Measurements from ENCODE around the gene UBTFL1. TPM values are rescaled to one million over a fixed set of nuclear protein-coding genes. Genes with fewer than 3 reads are reported as not detected.

Gene UBTFL1
- total and polyA plus RNA-seq, 2 experiments from 2014 or later = not detected

DNA sequence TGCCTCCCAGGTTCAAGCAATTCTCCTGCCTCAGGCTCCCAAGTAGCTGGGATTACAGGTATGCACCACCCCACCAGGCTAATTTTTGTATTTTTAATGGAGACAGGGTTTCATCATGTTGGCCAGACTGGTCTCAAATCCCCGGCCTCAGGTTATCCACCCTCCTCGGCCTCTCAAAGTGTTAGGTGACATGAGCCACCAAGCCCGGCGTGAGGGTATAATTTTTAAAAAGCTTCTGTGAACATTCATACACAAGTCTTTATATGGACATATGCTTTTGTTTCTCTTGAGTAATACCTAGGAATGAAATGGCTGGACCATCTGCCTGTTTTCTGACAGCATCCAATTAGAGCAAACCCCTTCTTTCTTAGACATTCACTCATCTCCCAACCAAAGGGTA, 34.4 kb downstream of the UBTFL1 start (continued):
- TF ChIP-seq, protein P1, sequence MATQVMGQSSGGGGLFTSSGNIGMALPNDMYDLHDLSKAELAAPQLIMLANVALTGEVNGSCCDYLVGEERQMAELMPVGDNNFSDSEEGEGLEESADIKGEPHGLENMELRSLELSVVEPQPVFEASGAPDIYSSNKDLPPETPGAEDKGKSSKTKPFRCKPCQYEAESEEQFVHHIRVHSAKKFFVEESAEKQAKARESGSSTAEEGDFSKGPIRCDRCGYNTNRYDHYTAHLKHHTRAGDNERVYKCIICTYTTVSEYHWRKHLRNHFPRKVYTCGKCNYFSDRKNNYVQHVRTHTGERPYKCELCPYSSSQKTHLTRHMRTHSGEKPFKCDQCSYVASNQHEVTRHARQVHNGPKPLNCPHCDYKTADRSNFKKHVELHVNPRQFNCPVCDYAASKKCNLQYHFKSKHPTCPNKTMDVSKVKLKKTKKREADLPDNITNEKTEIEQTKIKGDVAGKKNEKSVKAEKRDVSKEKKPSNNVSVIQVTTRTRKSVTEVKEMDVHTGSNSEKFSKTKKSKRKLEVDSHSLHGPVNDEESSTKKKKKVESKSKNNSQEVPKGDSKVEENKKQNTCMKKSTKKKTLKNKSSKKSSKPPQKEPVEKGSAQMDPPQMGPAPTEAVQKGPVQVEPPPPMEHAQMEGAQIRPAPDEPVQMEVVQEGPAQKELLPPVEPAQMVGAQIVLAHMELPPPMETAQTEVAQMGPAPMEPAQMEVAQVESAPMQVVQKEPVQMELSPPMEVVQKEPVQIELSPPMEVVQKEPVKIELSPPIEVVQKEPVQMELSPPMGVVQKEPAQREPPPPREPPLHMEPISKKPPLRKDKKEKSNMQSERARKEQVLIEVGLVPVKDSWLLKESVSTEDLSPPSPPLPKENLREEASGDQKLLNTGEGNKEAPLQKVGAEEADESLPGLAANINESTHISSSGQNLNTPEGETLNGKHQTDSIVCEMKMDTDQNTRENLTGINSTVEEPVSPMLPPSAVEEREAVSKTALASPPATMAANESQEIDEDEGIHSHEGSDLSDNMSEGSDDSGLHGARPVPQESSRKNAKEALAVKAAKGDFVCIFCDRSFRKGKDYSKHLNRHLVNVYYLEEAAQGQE (IDR thresholded peaks at IDR 0.05; ENCODE audit: unreplicated experiment) = no peak

DNA sequence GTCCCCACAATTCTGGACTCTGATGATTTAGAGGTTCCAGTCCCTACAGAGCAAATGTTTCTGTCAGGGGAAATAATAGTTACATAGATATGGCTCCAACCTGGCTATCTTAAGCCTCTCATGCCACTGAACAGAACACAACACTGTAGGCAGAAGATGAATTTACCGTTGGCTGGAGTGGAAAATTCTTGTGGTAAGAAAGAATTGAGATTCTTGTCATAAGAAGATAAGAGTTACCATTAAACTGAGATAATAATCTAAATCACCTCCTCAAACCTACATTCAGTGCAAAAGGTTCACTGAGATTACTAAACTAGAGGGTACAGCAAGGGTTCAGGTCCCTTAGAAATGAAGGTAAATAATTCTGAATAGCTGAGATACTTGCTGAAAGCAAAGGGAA, 38.6 kb downstream of the UBTFL1 start:
- DNase-seq (ENCODE audit: low spot score) (no peak), ATAC-seq (no peak)
- H3K4me2 ChIP-seq = no peak overlapping the region
- H3K9me2 ChIP-seq (ENCODE audit: insufficient read depth) = no peaks in the 10 kb centered on the region
- H3K36me3 ChIP-seq (ENCODE audit: insufficient read depth) = no peaks in the 10 kb centered on the region
- H3F3A ChIP-seq (replicated peaks; ENCODE audit: low read depth) = no peaks in the 10 kb centered on the region
- Mint-ChIP-seq H3K27ac (no peak overlapping the region), H3K36me3 (ENCODE audit: low read depth) (no peaks in the 10 kb centered on the region), H3K9me3 (no peaks in the 10 kb centered on the region), H3K4me1 (no peaks in the 10 kb centered on the region; the same call in 2 of the 3 replicates), H3K4me3 (no peak overlapping the region), H3K27me3 (ENCODE audit: insufficient read depth, low read depth, poor library complexity) (peaks cover 2% of the 10 kb centered on the region)
- no peak overlapping the region for H3K4me3 ChIP-seq
- H3K27me3 ChIP-seq (ENCODE audit: insufficient read depth) = no peaks in the 10 kb centered on the region
- H3K27ac ChIP-seq (ENCODE audit: low read depth) = no peak overlapping the region
- H3K4me1 ChIP-seq (ENCODE audit: insufficient read depth) = no peaks in the 10 kb centered on the region
- no peaks in the 10 kb centered on the region for H4K20me1 ChIP-seq (replicated peaks; ENCODE audit: insufficient read depth)
- H2AFZ ChIP-seq = no peak overlapping the region
- H3K79me2 ChIP-seq (replicated peaks; ENCODE audit: insufficient read depth) = no peaks in the 10 kb centered on the region
- TF ChIP-seq EZH2 (IDR thresholded peaks at IDR 0.05; ENCODE audit: low read depth, unreplicated experiment) (no peak), CREB1 (CRISPR knock-in tag; IDR thresholded peaks at IDR 0.05; ENCODE audit: low read depth) (no peak), POLR2AphosphoS5 (IDR thresholded peaks at IDR 0.05; ENCODE audit: low read depth) (no peak), STAT1 (IDR thresholded peaks at IDR 0.05; ENCODE audit: unreplicated experiment) (no peak), JUNB (IDR thresholded peaks at IDR 0.05; ENCODE audit: unreplicated experiment) (no peak), ZNF331 (CRISPR knock-in tag; IDR thresholded peaks at IDR 0.05; ENCODE audit: low read depth) (no peak)
- TF ChIP-seq, protein P2, sequence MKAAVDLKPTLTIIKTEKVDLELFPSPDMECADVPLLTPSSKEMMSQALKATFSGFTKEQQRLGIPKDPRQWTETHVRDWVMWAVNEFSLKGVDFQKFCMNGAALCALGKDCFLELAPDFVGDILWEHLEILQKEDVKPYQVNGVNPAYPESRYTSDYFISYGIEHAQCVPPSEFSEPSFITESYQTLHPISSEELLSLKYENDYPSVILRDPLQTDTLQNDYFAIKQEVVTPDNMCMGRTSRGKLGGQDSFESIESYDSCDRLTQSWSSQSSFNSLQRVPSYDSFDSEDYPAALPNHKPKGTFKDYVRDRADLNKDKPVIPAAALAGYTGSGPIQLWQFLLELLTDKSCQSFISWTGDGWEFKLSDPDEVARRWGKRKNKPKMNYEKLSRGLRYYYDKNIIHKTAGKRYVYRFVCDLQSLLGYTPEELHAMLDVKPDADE (IDR thresholded peaks at IDR 0.05) = no peak
- TF ChIP-seq, protein P3, sequence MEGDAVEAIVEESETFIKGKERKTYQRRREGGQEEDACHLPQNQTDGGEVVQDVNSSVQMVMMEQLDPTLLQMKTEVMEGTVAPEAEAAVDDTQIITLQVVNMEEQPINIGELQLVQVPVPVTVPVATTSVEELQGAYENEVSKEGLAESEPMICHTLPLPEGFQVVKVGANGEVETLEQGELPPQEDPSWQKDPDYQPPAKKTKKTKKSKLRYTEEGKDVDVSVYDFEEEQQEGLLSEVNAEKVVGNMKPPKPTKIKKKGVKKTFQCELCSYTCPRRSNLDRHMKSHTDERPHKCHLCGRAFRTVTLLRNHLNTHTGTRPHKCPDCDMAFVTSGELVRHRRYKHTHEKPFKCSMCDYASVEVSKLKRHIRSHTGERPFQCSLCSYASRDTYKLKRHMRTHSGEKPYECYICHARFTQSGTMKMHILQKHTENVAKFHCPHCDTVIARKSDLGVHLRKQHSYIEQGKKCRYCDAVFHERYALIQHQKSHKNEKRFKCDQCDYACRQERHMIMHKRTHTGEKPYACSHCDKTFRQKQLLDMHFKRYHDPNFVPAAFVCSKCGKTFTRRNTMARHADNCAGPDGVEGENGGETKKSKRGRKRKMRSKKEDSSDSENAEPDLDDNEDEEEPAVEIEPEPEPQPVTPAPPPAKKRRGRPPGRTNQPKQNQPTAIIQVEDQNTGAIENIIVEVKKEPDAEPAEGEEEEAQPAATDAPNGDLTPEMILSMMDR (conservative IDR thresholded peaks at IDR 0.05; ENCODE audit: low read depth in 2 of 2) = no peak
- TF ChIP-seq, protein P4, sequence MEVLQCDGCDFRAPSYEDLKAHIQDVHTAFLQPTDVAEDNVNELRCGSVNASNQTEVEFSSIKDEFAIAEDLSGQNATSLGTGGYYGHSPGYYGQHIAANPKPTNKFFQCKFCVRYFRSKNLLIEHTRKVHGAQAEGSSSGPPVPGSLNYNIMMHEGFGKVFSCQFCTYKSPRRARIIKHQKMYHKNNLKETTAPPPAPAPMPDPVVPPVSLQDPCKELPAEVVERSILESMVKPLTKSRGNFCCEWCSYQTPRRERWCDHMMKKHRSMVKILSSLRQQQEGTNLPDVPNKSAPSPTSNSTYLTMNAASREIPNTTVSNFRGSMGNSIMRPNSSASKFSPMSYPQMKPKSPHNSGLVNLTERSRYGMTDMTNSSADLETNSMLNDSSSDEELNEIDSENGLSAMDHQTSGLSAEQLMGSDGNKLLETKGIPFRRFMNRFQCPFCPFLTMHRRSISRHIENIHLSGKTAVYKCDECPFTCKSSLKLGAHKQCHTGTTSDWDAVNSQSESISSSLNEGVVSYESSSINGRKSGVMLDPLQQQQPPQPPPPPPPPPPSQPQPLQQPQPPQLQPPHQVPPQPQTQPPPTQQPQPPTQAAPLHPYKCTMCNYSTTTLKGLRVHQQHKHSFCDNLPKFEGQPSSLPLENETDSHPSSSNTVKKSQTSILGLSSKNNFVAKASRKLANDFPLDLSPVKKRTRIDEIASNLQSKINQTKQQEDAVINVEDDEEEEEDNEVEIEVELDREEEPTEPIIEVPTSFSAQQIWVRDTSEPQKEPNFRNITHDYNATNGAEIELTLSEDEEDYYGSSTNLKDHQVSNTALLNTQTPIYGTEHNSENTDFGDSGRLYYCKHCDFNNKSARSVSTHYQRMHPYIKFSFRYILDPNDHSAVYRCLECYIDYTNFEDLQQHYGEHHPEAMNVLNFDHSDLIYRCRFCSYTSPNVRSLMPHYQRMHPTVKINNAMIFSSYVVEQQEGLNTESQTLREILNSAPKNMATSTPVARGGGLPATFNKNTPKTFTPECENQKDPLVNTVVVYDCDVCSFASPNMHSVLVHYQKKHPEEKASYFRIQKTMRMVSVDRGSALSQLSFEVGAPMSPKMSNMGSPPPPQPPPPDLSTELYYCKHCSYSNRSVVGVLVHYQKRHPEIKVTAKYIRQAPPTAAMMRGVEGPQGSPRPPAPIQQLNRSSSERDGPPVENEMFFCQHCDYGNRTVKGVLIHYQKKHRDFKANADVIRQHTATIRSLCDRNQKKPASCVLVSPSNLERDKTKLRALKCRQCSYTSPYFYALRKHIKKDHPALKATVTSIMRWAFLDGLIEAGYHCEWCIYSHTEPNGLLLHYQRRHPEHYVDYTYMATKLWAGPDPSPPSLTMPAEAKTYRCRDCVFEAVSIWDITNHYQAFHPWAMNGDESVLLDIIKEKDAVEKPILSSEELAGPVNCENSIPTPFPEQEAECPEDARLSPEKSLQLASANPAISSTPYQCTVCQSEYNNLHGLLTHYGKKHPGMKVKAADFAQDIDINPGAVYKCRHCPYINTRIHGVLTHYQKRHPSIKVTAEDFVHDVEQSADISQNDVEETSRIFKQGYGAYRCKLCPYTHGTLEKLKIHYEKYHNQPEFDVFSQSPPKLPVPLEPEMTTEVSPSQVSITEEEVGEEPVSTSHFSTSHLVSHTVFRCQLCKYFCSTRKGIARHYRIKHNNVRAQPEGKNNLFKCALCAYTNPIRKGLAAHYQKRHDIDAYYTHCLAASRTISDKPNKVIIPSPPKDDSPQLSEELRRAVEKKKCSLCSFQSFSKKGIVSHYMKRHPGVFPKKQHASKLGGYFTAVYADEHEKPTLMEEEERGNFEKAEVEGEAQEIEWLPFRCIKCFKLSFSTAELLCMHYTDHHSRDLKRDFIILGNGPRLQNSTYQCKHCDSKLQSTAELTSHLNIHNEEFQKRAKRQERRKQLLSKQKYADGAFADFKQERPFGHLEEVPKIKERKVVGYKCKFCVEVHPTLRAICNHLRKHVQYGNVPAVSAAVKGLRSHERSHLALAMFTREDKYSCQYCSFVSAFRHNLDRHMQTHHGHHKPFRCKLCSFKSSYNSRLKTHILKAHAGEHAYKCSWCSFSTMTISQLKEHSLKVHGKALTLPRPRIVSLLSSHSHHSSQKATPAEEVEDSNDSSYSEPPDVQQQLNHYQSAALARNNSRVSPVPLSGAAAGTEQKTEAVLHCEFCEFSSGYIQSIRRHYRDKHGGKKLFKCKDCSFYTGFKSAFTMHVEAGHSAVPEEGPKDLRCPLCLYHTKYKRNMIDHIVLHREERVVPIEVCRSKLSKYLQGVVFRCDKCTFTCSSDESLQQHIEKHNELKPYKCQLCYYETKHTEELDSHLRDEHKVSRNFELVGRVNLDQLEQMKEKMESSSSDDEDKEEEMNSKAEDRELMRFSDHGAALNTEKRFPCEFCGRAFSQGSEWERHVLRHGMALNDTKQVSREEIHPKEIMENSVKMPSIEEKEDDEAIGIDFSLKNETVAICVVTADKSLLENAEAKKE (CRISPR knock-in tag; IDR thresholded peaks at IDR 0.05) = no peak
